ENCODE measurements around the gene ATP2A1.

- TF ChIP-seq SP1 (IDR thresholded peaks at IDR 0.05) (no peak), HDGF (IDR thresholded peaks at IDR 0.05; ENCODE audit: borderline replicate concordance) (no peak), NFRKB (IDR thresholded peaks at IDR 0.05) (no peak), TARDBP (IDR thresholded peaks at IDR 0.05) (no peak), ARNT (IDR thresholded peaks at IDR 0.05) (no peak), FOXK2 (IDR thresholded peaks at IDR 0.05) (no peak), LEF1 (IDR thresholded peaks at IDR 0.05; ENCODE audit: borderline replicate concordance) (no peak), FOXM1 (IDR thresholded peaks at IDR 0.05; ENCODE audit: borderline replicate concordance) (no peak), SUZ12 (IDR thresholded peaks at IDR 0.05) (no peak), BHLHE40 (IDR thresholded peaks at IDR 0.05; ENCODE audit: borderline replicate concordance) (no peak), PKNOX1 (IDR thresholded peaks at IDR 0.05) (no peak), L3MBTL2 (conservative IDR thresholded peaks at IDR 0.05) (no peak), FOXA1 (IDR thresholded peaks at IDR 0.05) (no peak), ZNF384 (IDR thresholded peaks at IDR 0.05) (no peak)
These were observed 13.1 kb upstream of the ATP2A1 start for GRCh38 chr16:28865001-28865688.

Data from HEK293T (cell line).